Cardiac fibroblast (primary cell): ENCODE results near the gene BACE1-AS.

ENCODE experiments used
- DNase-seq, 2 donors: peaks; one replicate each; pipeline versions ENCODE4 v3.0.0 to v3.0.0-alpha.2; 2010; ENCODE audit warnings: low read depth in 2 of 2
- H3K4me3 ChIP-seq, 2 donors: replicated peaks in 1 of 2; 1 replicate in 1 of 2; 2 replicates in 1 of 2; pipeline ENCODE4 v1.5.1; 2011; ENCODE audit warnings: low read depth in 2 of 2, low read length in 2 of 2, mild to moderate bottlenecking in 2 of 2, moderate library complexity in 1 of 2
- TF ChIP-seq, protein P1 (sequence below): IDR thresholded peaks from one replicate; pipeline ENCODE4 v1.5.1; 2011; ENCODE audit warnings: low read depth, mild to moderate bottlenecking, low read length, inconsistent platforms

BACE1-AS gene

DNA sequence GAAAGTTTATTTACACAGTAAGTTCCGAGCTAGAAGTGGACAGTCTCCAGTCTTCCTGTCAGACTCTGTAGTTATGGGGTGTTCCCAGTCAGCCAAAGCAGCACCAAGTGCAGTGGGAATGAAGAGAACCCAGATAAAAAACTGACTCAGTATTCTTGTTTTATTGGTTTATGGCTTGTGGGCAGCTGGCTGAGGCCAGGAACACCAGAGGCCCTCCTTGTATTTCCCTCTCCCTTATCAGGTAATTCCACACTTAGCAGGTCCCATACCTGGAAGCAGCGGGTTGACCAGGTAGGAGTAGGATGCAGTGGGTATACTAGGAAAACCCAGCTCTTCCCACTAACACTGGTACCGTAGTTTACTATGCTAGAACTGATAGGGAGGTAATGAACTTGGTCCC is 3.5 kb upstream of the BACE1-AS start:
- no peak overlapping the region for H3K4me3 ChIP-seq
- TF ChIP-seq, protein P1, sequence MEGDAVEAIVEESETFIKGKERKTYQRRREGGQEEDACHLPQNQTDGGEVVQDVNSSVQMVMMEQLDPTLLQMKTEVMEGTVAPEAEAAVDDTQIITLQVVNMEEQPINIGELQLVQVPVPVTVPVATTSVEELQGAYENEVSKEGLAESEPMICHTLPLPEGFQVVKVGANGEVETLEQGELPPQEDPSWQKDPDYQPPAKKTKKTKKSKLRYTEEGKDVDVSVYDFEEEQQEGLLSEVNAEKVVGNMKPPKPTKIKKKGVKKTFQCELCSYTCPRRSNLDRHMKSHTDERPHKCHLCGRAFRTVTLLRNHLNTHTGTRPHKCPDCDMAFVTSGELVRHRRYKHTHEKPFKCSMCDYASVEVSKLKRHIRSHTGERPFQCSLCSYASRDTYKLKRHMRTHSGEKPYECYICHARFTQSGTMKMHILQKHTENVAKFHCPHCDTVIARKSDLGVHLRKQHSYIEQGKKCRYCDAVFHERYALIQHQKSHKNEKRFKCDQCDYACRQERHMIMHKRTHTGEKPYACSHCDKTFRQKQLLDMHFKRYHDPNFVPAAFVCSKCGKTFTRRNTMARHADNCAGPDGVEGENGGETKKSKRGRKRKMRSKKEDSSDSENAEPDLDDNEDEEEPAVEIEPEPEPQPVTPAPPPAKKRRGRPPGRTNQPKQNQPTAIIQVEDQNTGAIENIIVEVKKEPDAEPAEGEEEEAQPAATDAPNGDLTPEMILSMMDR, result no peak
- no peak for DNase-seq

- TF ChIP-seq, protein P1, result no peak
- no peak for DNase-seq
- H3K4me3 ChIP-seq, result no peak overlapping the region
These were observed 1.4 kb upstream of the BACE1-AS start for GRCh38 chr11:117289795-117290194.

- H3K4me3 ChIP-seq, result no peak overlapping the region
- DNase-seq, result no peak
- TF ChIP-seq, protein P1, result no peak
These were observed 1.5 kb downstream of the BACE1-AS start for GRCh38 chr11:117292616-117293015.

DNA sequence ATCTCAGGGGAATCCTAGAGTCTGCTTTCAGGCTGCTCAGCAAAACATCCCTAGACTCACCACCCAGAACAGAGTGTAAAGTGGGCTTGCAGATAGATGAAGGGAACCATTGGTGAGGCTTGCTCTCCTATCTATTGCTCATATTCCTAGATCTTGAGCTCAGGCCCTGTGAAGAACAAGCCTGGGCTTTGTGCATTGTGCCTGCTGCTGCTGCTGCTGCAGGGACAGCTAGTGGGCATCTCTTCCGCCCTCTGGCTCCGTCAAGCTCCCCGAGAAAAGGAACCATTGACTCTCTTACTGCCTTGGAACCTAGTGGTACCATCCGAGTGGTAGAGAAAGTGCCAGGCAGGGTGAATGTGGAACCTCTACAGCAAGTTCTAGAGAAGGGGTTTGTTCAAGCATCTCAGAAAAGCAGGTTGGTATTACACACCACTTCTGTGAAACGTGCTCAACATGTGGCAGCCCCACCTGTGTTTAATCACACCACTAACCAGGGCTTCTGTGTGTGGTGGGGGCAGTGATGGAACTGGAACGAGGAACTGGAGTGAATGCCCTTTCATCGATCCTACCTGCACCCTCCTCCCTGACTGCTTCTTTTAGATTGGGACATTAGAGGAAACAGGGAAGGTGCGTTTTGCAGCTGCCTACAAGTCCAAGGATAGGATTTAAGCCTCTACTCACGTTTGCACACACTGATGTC is 4.4 kb downstream of the BACE1-AS start:
- H3K4me3 ChIP-seq, result no peak overlapping the region

GRCh38 chr11:117296881-117297280 is 5.7 kb downstream of the BACE1-AS start:
- TF ChIP-seq, protein P1, result no peak
- H3K4me3 ChIP-seq, result no peak overlapping the region
- DNase-seq, result no peak

More for the DNA sequence above, 4.4 kb downstream of the BACE1-AS start:
- TF ChIP-seq, protein P1, result no peak
- no peak for DNase-seq

- no peak overlapping the region for H3K4me3 ChIP-seq
- TF ChIP-seq, protein P1, result no peak
- DNase-seq, result peak in 1 of 2 donors; percentile 17
These were observed 7.0 kb downstream of the BACE1-AS start for GRCh38 chr11:117298195-117298594.
